Natural killer cell treated with Interleukin-12 subunit alpha and Interleukin-12 subunit beta and Interleukin-15 and Interleukin-18, amount 100 ng/mL, for 72 hours (primary cell): ENCODE data around the gene TEX13C. TPM values are rescaled to one million over a fixed set of nuclear protein-coding genes. Genes with fewer than 3 reads are reported as not detected.
"Not testable (repeated sequence)": the region's sequence is repeated elsewhere in the genome, so short reads cannot be mapped to it uniquely, and the experiment has no call there.

Experiments
- ATAC-seq, 2 donors: fragments of 150-1000 bp; cut with Tn5 transposase in 1 of 2; sonication (Bioruptor Pico), chemical (Tn5 transposase) in 1 of 2; 2 replicates each; pipeline ENCODE4 v1.10.0; 2021
- DNase-seq: peaks from one replicate; pipeline ENCODE4 v3.0.0; 2022; ENCODE audit warnings: low spot score
- H3K27ac Mint-ChIP-seq, 2 donors: 1 replicate in 1 of 2; 2 replicates in 1 of 2; pipeline ENCODE4 v1.8.0; 2022; ENCODE audit warnings: mixed read lengths in 2 of 2, mild to moderate bottlenecking in 1 of 2, moderate library complexity in 1 of 2
- H3K27me3 Mint-ChIP-seq, 2 donors: 1 replicate in 1 of 2; 2 replicates in 1 of 2; pipeline ENCODE4 v1.8.0; 2022; ENCODE audit warnings: mixed read lengths in 2 of 2
- H3K36me3 Mint-ChIP-seq: one replicate; pipeline ENCODE4 v1.8.0; 2022; ENCODE audit warnings: mixed read lengths
- H3K4me1 Mint-ChIP-seq, 2 donors: 1 replicate in 1 of 2; 2 replicates in 1 of 2; pipeline ENCODE4 v1.8.0; 2022; ENCODE audit warnings: low read depth in 2 of 2, mixed read lengths in 2 of 2, mild to moderate bottlenecking in 1 of 2
- H3K4me3 Mint-ChIP-seq: one replicate; pipeline ENCODE4 v1.8.0; 2022; ENCODE audit warnings: mixed read lengths
- H3K9me3 Mint-ChIP-seq: 2 replicates; pipeline ENCODE4 v1.8.0; 2022; ENCODE audit warnings: mixed read lengths
- total RNA-seq, 2 donors: library from RNA; stranded (reverse); gene quantifications; one replicate each; pipeline ENCODE4 v1.2.3, GENCODE V29; 2022

TEX13C gene
- not detected for total RNA-seq

DNA sequence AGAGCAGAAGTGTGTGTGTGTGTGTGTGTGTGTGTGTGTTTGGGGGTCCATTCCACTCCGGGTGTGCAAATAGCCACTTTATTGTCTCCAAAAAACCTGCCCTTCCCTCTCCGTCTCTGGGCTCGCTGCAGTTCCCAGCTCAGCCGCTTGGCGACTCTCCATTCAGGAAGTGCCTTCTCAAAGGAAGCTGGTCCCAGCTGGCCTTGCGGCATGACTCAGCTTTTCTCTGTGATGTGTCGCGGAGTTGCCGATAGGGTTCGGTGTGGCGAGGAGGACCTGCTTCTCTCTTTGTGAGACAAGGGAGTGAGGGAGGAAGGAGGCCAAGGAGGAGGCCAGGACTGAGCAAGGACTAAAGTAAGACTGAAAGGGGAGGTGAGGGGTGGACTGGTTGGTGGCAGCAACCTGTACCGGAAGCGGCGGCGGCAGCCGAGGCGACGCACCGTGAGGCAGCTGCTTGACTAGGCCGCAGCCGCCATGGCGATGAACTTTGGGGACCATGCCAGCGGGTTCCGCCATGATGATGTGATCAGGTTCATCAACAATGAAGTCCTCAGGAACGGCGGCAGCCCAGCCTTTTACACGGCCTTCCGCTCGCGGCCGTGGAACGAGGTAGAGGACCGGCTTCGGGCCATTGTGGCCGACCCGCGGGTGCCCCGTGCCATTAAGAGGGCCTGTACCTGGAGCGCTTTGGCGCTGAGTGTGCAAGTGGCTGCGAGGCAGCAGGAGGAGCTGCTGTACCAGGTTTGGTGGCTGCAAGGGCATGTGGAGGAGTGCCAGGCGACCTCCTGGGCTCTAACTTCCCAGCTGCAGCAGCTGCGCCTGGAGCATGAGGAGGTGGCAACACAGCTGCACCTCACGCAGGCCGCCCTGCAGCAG, at the start of gene TEX13C:
Gene TEX13C, plus strand, starts transcription at position 226 of the 876 bp plus-strand sequence. Its CDS starts 249 bp downstream, at position 475.
- peaks cover 0 to 4% of the 10 kb centered on the region in 2 donors for H3K27me3 Mint-ChIP-seq
- H3K4me1 Mint-ChIP-seq, result no peaks in the 10 kb centered on the region
- no peak within 1 kb of the TSS for H3K4me3 Mint-ChIP-seq
- ATAC-seq (peak in 1 of 2 donors; percentile 24), DNase-seq (no peak)
- no peaks in the 10 kb centered on the region for H3K36me3 Mint-ChIP-seq
- no peak within 1 kb of the TSS for H3K27ac Mint-ChIP-seq
- no peaks in the 10 kb centered on the region for H3K9me3 Mint-ChIP-seq

DNA sequence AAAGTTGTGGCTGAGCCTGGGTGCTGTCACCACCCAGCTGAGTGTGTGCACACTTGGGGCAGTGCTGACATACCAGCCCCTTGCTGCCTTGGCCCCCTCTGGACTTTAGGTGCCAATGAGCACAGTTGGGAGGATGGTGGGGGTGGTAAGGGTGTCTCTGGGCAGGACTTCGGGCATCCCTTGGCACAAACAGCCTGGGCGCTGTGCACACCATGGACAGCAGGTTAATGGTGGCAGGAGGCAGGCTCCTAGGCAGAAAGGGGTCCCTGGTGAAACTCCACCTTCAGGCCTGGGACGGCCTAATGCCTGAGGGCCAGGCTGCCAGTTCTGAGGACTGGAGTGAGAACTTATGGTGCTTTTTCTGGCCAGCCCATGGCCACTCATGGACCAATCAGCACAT, 32.4 kb upstream of the TEX13C start:
- ATAC-seq (peak in 1 of 2 donors; percentile 53), DNase-seq (no peak)
- Mint-ChIP-seq H3K9me3 (no peaks in the 10 kb centered on the region), H3K27ac (no peak overlapping the region), H3K4me3 (no peak overlapping the region), H3K27me3 (no peaks in the 10 kb centered on the region), H3K36me3 (no peaks in the 10 kb centered on the region), H3K4me1 (no peaks in the 10 kb centered on the region)

DNA sequence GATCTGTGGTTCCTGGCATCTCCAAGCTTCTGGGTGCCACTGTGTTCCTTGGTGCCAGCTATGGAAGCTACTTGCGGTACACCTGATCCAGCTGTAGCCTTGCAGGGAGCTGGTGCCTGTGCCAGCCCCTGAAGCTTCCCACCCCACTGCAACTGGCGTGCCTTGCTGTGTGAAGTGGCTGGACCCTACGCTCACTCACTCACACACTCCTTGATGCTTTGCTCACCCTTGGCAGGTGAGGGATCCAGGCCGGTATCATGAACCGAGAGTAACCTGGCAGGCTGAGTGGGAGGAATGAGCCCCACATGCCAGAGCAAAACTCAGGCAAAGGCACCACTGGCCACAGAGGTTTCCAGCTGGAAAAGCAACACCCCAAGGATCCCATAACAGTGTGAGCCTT, 31.3 kb upstream of the TEX13C start:
- ATAC-seq (peak in 1 of 2 donors; percentile 53), DNase-seq (no peak)
- H3K27me3 Mint-ChIP-seq, result no peaks in the 10 kb centered on the region
- no peaks in the 10 kb centered on the region for H3K4me1 Mint-ChIP-seq
- H3K4me3 Mint-ChIP-seq, result no peak overlapping the region
- H3K36me3 Mint-ChIP-seq, result no peaks in the 10 kb centered on the region
- H3K27ac Mint-ChIP-seq, result no peak overlapping the region
- no peaks in the 10 kb centered on the region for H3K9me3 Mint-ChIP-seq

GRCh38 chrX:125289209-125289608, 30.5 kb upstream of the TEX13C start:
- Mint-ChIP-seq H3K27me3 (peaks cover 0 to 2% of the 10 kb centered on the region in 2 donors), H3K4me3 (no peak overlapping the region), H3K4me1 (peaks cover 3 to 5% of the 10 kb centered on the region in 2 donors), H3K9me3 (no peaks in the 10 kb centered on the region), H3K36me3 (no peaks in the 10 kb centered on the region), H3K27ac (no peak overlapping the region)
- no peak for ATAC-seq
- DNase-seq, result no peak

GRCh38 chrX:125289920-125290319, 29.8 kb upstream of the TEX13C start:
- ATAC-seq (no peak), DNase-seq (no peak)
- no peaks in the 10 kb centered on the region for H3K9me3 Mint-ChIP-seq
- H3K27me3 Mint-ChIP-seq, result peaks cover 0 to 2% of the 10 kb centered on the region in 2 donors
- no peak overlapping the region for H3K27ac Mint-ChIP-seq
- H3K4me3 Mint-ChIP-seq, result no peak overlapping the region
- H3K4me1 Mint-ChIP-seq, result peaks cover 3 to 11% of the 10 kb centered on the region in 2 donors
- H3K36me3 Mint-ChIP-seq, result no peaks in the 10 kb centered on the region

- no peak for DNase-seq
- Mint-ChIP-seq H3K4me3 (no peak overlapping the region), H3K27me3 (peaks cover 0 to 2% of the 10 kb centered on the region in 2 donors), H3K27ac (no peak overlapping the region), H3K9me3 (no peaks in the 10 kb centered on the region), H3K4me1 (peaks cover 3 to 15% of the 10 kb centered on the region in 2 donors), H3K36me3 (no peaks in the 10 kb centered on the region)
- no peak for ATAC-seq
These were observed 28.5 kb upstream of the TEX13C start for GRCh38 chrX:125291124-125291523.

GRCh38 chrX:125293850-125294780, 25.6 kb upstream of the TEX13C start:
- Mint-ChIP-seq H3K27me3 (peaks cover 0 to 2% of the 10 kb centered on the region in 2 donors), H3K36me3 (no peaks in the 10 kb centered on the region), H3K27ac (peak overlapping the region; percentile 27 to 86), H3K4me1 (peaks cover 3 to 15% of the 10 kb centered on the region in 2 donors), H3K4me3 (peak overlapping the region; percentile 65), H3K9me3 (no peaks in the 10 kb centered on the region)
- ATAC-seq (peak; percentile 67 to 83), DNase-seq (no peak)

GRCh38 chrX:125295337-125295736, 24.3 kb upstream of the TEX13C start:
- ATAC-seq (peak; percentile 69 to 84), DNase-seq (no peak)
- H3K36me3 Mint-ChIP-seq, result no peaks in the 10 kb centered on the region
- peaks cover 0 to 2% of the 10 kb centered on the region in 2 donors for H3K27me3 Mint-ChIP-seq
- H3K27ac Mint-ChIP-seq, result peak overlapping the region in 1 of 2 donors; percentile 86
- peaks cover 3 to 15% of the 10 kb centered on the region in 2 donors for H3K4me1 Mint-ChIP-seq
- H3K9me3 Mint-ChIP-seq, result no peaks in the 10 kb centered on the region
- peak overlapping the region; percentile 65 for H3K4me3 Mint-ChIP-seq

GRCh38 chrX:125298871-125299270, 20.8 kb upstream of the TEX13C start:
- no peak overlapping the region for H3K4me3 Mint-ChIP-seq
- H3K27me3 Mint-ChIP-seq, result peaks cover 0 to 1% of the 10 kb centered on the region in 2 donors
- H3K36me3 Mint-ChIP-seq, result no peaks in the 10 kb centered on the region
- H3K9me3 Mint-ChIP-seq, result no peaks in the 10 kb centered on the region
- no peak for DNase-seq
- no peak for ATAC-seq
- peaks cover 2 to 12% of the 10 kb centered on the region in 2 donors for H3K4me1 Mint-ChIP-seq
- H3K27ac Mint-ChIP-seq, result no peak overlapping the region

GRCh38 chrX:125306335-125306866, 13.3 kb upstream of the TEX13C start:
- Mint-ChIP-seq H3K4me3 (no peak overlapping the region), H3K9me3 (no peaks in the 10 kb centered on the region), H3K4me1 (no peaks in the 10 kb centered on the region), H3K36me3 (no peaks in the 10 kb centered on the region), H3K27me3 (peaks cover 6 to 11% of the 10 kb centered on the region in 2 donors), H3K27ac (no peak overlapping the region)
- DNase-seq (no peak), ATAC-seq (no peak)

- peaks cover 8 to 11% of the 10 kb centered on the region in 2 donors for H3K27me3 Mint-ChIP-seq
- no peaks in the 10 kb centered on the region for H3K9me3 Mint-ChIP-seq
- ATAC-seq (no peak), DNase-seq (no peak)
- H3K4me1 Mint-ChIP-seq, result no peaks in the 10 kb centered on the region
- H3K36me3 Mint-ChIP-seq, result no peaks in the 10 kb centered on the region
- H3K27ac Mint-ChIP-seq, result no peak overlapping the region
- H3K4me3 Mint-ChIP-seq, result no peak overlapping the region
These were observed 11.0 kb upstream of the TEX13C start for GRCh38 chrX:125308653-125309052.

GRCh38 chrX:125319166-125319565, 505 bp upstream of the TEX13C start:
- not testable (repeated sequence) for H3K4me3 Mint-ChIP-seq, H3K27ac Mint-ChIP-seq, ATAC-seq, H3K27me3 Mint-ChIP-seq, H3K9me3 Mint-ChIP-seq, H3K36me3 Mint-ChIP-seq, H3K4me1 Mint-ChIP-seq, DNase-seq

DNA sequence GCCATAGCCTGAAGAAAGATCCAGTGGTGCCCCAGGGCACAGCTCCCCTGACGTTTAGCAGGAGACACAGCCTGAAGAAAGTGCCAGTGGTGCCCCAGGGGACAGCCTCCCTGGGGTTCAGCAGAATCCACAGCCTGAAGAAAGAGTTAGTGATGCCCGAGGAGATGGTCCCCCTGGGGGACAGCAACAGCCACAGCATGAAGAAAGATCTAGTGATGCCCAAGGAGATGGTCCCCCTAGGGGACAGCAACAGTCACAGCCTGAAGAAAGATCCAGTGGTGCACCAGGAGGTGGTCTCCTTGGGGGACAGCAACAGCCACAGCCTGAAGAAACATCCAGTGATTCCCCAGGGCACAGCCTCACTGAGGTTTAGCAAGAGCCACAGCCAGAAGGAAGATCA, 2.8 kb downstream of the TEX13C start:
- H3K27me3 Mint-ChIP-seq, result peaks cover 0 to 4% of the 10 kb centered on the region in 2 donors
- H3K27ac Mint-ChIP-seq, result no peak overlapping the region
- no peaks in the 10 kb centered on the region for H3K36me3 Mint-ChIP-seq
- DNase-seq (no peak), ATAC-seq (no peak)
- H3K4me1 Mint-ChIP-seq, result no peaks in the 10 kb centered on the region
- no peak overlapping the region for H3K4me3 Mint-ChIP-seq
- no peaks in the 10 kb centered on the region for H3K9me3 Mint-ChIP-seq
